GM18520 (cell line): ENCODE results near the gene CLCN3.
A peak's percentile ranks its signal among the peaks of the same experiment; 100 is the strongest.
"Not testable (repeated sequence)": the region's sequence is repeated elsewhere in the genome, so short reads cannot be mapped to it uniquely, and the experiment has no call there.

Source experiments
- ATAC-seq: cut with Tn5 transposase; IDR thresholded peaks from one replicate; pipeline ENCODE4 v1.9.1; 2021; ENCODE audit not compliant: unreplicated experiment

The CLCN3 gene

GRCh38 chr4:169652535-169652934, 32.2 kb downstream of the CLCN3 start:
- no peak for ATAC-seq

- ATAC-seq = no peak
These were observed 35.0 kb downstream of the CLCN3 start for GRCh38 chr4:169655401-169655800.

GRCh38 chr4:169657470-169658107, 37.2 kb downstream of the CLCN3 start:
- no peak for ATAC-seq

- no peak for ATAC-seq
These were observed 37.8 kb downstream of the CLCN3 start for GRCh38 chr4:169658196-169658595.

GRCh38 chr4:169658975-169659715, 38.8 kb downstream of the CLCN3 start:
- ATAC-seq = no peak

GRCh38 chr4:169659716-169660670, 39.6 kb downstream of the CLCN3 start:
- ATAC-seq = peak; percentile 98

- ATAC-seq = no peak
These were observed 40.6 kb downstream of the CLCN3 start for GRCh38 chr4:169660929-169661328.

- ATAC-seq = no peak
These were observed 41.4 kb downstream of the CLCN3 start for GRCh38 chr4:169661761-169662160.

- ATAC-seq = no peak
These were observed 41.8 kb downstream of the CLCN3 start for GRCh38 chr4:169662206-169662605.

GRCh38 chr4:169663402-169663801, 43.0 kb downstream of the CLCN3 start:
- ATAC-seq = no peak

- no peak for ATAC-seq
These were observed 43.5 kb downstream of the CLCN3 start for GRCh38 chr4:169663831-169664230.

- no peak for ATAC-seq
These were observed 44.2 kb downstream of the CLCN3 start for GRCh38 chr4:169664615-169665014.

- ATAC-seq = no peak
These were observed 44.8 kb downstream of the CLCN3 start for GRCh38 chr4:169665046-169665737.

- ATAC-seq = no peak
These were observed 47.8 kb downstream of the CLCN3 start for GRCh38 chr4:169668069-169668721.

GRCh38 chr4:169675825-169676224, 55.4 kb downstream of the CLCN3 start:
- peak; percentile 93 for ATAC-seq

- ATAC-seq = no peak
These were observed 56.9 kb downstream of the CLCN3 start for GRCh38 chr4:169677150-169677748.

- not testable (repeated sequence) for ATAC-seq
These were observed 58.1 kb downstream of the CLCN3 start for GRCh38 chr4:169678486-169678885.

GRCh38 chr4:169678951-169679591, 58.7 kb downstream of the CLCN3 start:
- not testable (repeated sequence) for ATAC-seq

- ATAC-seq = no peak
These were observed 62.1 kb downstream of the CLCN3 start for GRCh38 chr4:169682372-169683047.
